ENCODE results near the gene ZNF20. TPM values are rescaled to one million over a fixed set of nuclear protein-coding genes. Genes with fewer than 3 reads are reported as not detected.
"Not testable (repeated sequence)": the region's sequence is repeated elsewhere in the genome, so short reads cannot be mapped to it uniquely, and the experiment has no call there.

Gene ZNF20
- total and polyA plus RNA-seq, 2 experiments from 2014 or later, result 2.1 to 5.5 TPM

- WGBS, 2 experiments (ENCODE audit: low coverage in 1 of 2, low lambda C conversion rate in 2 of 2, missing lambda C conversion rate in 2 of 2), result 97 to 98% methylated on average over 8 of the region's 8 CpGs
- no peak overlapping the region for H3K4me3 ChIP-seq
- no peak for TF ChIP-seq EZH2phosphoT487 (IDR thresholded peaks at IDR 0.05; ENCODE audit: insufficient read depth, low read depth)
- no peak for TF ChIP-seq EZH2 (IDR thresholded peaks at IDR 0.05; ENCODE audit: insufficient read depth, poor library complexity, severe bottlenecking)
- H2AFZ ChIP-seq, result no peak overlapping the region
- no peak for DNase-seq
- no peak overlapping the region for H3K9ac ChIP-seq
- no peaks in the 10 kb centered on the region for H3K4me1 ChIP-seq (ENCODE audit: insufficient read depth)
- H3K27me3 ChIP-seq (replicated peaks; ENCODE audit: insufficient read depth), result no peaks in the 10 kb centered on the region
- no peaks in the 10 kb centered on the region for H4K20me1 ChIP-seq (ENCODE audit: insufficient read depth)
- H3K9me3 ChIP-seq (ENCODE audit: low read depth), result no peaks in the 10 kb centered on the region
- peaks cover 27% of the 10 kb centered on the region for H3K36me3 ChIP-seq (ENCODE audit: low read depth)
- peaks cover 4% of the 10 kb centered on the region; the same call in 1 of the 2 replicates for H3K79me2 ChIP-seq (ENCODE audit: insufficient read depth)
- no peaks in the 10 kb centered on the region for H3F3A ChIP-seq (ENCODE audit: insufficient read depth)
- no peaks in the 10 kb centered on the region for H3K9me2 ChIP-seq (ENCODE audit: insufficient read depth)
- in situ Hi-C loops (cut with MboI), result no loop called here
- no peak overlapping the region for H3K4me2 ChIP-seq (ENCODE audit: unreplicated experiment)
- no peak overlapping the region for H3K27ac ChIP-seq
Measured at GRCh38 chr19:12111943-12112637, 28.1 kb downstream of the ZNF20 start.

GRCh38 chr19:12111176-12111575, 29.0 kb downstream of the ZNF20 start:
- no peaks in the 10 kb centered on the region for H4K20me1 ChIP-seq (ENCODE audit: insufficient read depth)
- 50% methylated on average over 2 of the region's 2 CpGs for WGBS, 2 experiments (ENCODE audit: low coverage in 1 of 2, low lambda C conversion rate in 2 of 2, missing lambda C conversion rate in 2 of 2)

GRCh38 chr19:12103909-12104308, 36.2 kb downstream of the ZNF20 start:
- H3K4me3 ChIP-seq; H4K20me1 ChIP-seq (ENCODE audit: insufficient read depth); H3K27ac ChIP-seq; H3K9me2 ChIP-seq (ENCODE audit: insufficient read depth); H3K9me3 ChIP-seq (ENCODE audit: low read depth); H3K4me2 ChIP-seq (ENCODE audit: unreplicated experiment); H3K36me3 ChIP-seq (ENCODE audit: low read depth); H3K4me1 ChIP-seq (ENCODE audit: insufficient read depth); H2AFZ ChIP-seq; H3K27me3 ChIP-seq (replicated peaks; ENCODE audit: insufficient read depth); H3F3A ChIP-seq (ENCODE audit: insufficient read depth); H3K9ac ChIP-seq; in situ Hi-C loops (cut with MboI); DNase-seq: not testable (repeated sequence)
- H3K79me2 ChIP-seq (ENCODE audit: insufficient read depth), result peaks cover 33% of the 10 kb centered on the region
- WGBS, 2 experiments (ENCODE audit: low coverage in 1 of 2, low lambda C conversion rate in 2 of 2, missing lambda C conversion rate in 2 of 2), result 99% methylated on average over 4 of the region's 4 CpGs

More at GRCh38 chr19:12111176-12111575, 29.0 kb downstream of the ZNF20 start:
- Histone ChIP-seq H3K9ac (no peak overlapping the region), H3K4me3 (no peak overlapping the region), H3F3A (ENCODE audit: insufficient read depth) (no peaks in the 10 kb centered on the region), H3K27me3 (replicated peaks; ENCODE audit: insufficient read depth) (no peaks in the 10 kb centered on the region), H3K9me3 (ENCODE audit: low read depth) (no peaks in the 10 kb centered on the region), H3K4me1 (ENCODE audit: insufficient read depth) (no peaks in the 10 kb centered on the region), H3K4me2 (ENCODE audit: unreplicated experiment) (no peak overlapping the region), H3K9me2 (ENCODE audit: insufficient read depth) (no peaks in the 10 kb centered on the region), H3K27ac (no peak overlapping the region), H2AFZ (no peak overlapping the region), H3K36me3 (ENCODE audit: low read depth) (peaks cover 27% of the 10 kb centered on the region), H3K79me2 (ENCODE audit: insufficient read depth) (peaks cover 14% of the 10 kb centered on the region; the same call in 1 of the 2 replicates)
- TF ChIP-seq EZH2 (IDR thresholded peaks at IDR 0.05; ENCODE audit: insufficient read depth, poor library complexity, severe bottlenecking) (no peak), EZH2phosphoT487 (IDR thresholded peaks at IDR 0.05; ENCODE audit: insufficient read depth, low read depth) (no peak)
- in situ Hi-C loops (cut with MboI), result no loop called here
- DNase-seq, result no peak

- H3K9ac ChIP-seq, result no peak overlapping the region
- H3K4me1 ChIP-seq (ENCODE audit: insufficient read depth), result peaks cover 5% of the 10 kb centered on the region; the same call in 1 of the 2 replicates
- H3K4me3 ChIP-seq, result no peak overlapping the region
- 93 to 94% methylated on average over 9 of the region's 9 CpGs for WGBS, 2 experiments (ENCODE audit: low coverage in 1 of 2, low lambda C conversion rate in 2 of 2, missing lambda C conversion rate in 2 of 2)
- H3K9me2 ChIP-seq (ENCODE audit: insufficient read depth), result no peaks in the 10 kb centered on the region
- H3F3A ChIP-seq (ENCODE audit: insufficient read depth), result 0 out of 2 replicates have a peak, but pooled peaks cover 9% of the 10 kb centered on the region
- H3K79me2 ChIP-seq (ENCODE audit: insufficient read depth), result peaks cover 59% of the 10 kb centered on the region
- no peak overlapping the region for H3K27ac ChIP-seq
- H4K20me1 ChIP-seq (ENCODE audit: insufficient read depth), result no peaks in the 10 kb centered on the region
- TF ChIP-seq EZH2 (IDR thresholded peaks at IDR 0.05; ENCODE audit: insufficient read depth, poor library complexity, severe bottlenecking), result no peak
- TF ChIP-seq EZH2phosphoT487 (IDR thresholded peaks at IDR 0.05; ENCODE audit: insufficient read depth, low read depth), result no peak
- in situ Hi-C loops (cut with MboI), result no loop called here
- no peak for DNase-seq
- H2AFZ ChIP-seq, result no peak overlapping the region
- H3K36me3 ChIP-seq (ENCODE audit: low read depth), result no peaks in the 10 kb centered on the region
- H3K4me2 ChIP-seq (ENCODE audit: unreplicated experiment), result no peak overlapping the region
- no peaks in the 10 kb centered on the region for H3K27me3 ChIP-seq (replicated peaks; ENCODE audit: insufficient read depth)
- no peaks in the 10 kb centered on the region for H3K9me3 ChIP-seq (ENCODE audit: low read depth)
Measured at GRCh38 chr19:12098040-12098439, 42.1 kb downstream of the ZNF20 start.
